ENCODE measurements around the gene CPNE4. TPM values are rescaled to one million over a fixed set of nuclear protein-coding genes. Genes with fewer than 3 reads are reported as not detected.

Gene CPNE4
- total RNA-seq, 1 experiment from 2014 or later = 0.41 TPM

DNA sequence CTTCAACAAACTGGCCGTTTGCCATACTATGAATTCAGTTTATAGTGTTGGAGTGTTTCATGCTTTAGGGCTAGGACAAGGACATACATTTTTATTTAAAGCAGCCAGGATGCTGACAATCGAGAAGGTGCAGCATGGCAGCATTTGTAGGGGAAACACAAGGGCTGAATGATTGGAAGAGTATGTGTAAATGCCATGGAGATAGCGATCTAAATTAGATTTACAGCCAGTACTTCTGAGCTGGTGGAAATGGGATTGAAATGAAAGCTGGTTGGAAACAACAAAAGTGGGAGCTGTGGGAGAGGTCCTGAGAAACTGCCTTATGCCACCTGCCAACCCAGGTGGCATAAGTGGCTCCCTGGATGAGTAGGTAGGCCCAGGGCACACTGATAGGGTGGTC lies 322.2 kb downstream of the CPNE4 start:
- ChIA-PET CTCF (no interaction called here), POLR2A (no interaction called here)
- Histone ChIP-seq H3K27me3 (replicated peaks; ENCODE audit: control insufficient read depth, insufficient read depth, low read length) (no peaks in the 10 kb centered on the region; the same call in 1 of the 2 replicates), H3K36me3 (ENCODE audit: control insufficient read depth, insufficient read depth, low read length) (no peaks in the 10 kb centered on the region), H3K4me3 (ENCODE audit: low read depth, low read length) (no peak overlapping the region), H3K4me1 (no peaks in the 10 kb centered on the region), H3K9me3 (no peaks in the 10 kb centered on the region)
- Mint-ChIP-seq H3K36me3 (ENCODE audit: insufficient read depth, unreplicated experiment) (no peaks in the 10 kb centered on the region), H3K4me3 (ENCODE audit: unreplicated experiment) (no peak overlapping the region), H3K27me3 (ENCODE audit: insufficient read depth, unreplicated experiment) (peaks cover 10% of the 10 kb centered on the region), H3K4me1 (ENCODE audit: low read depth, unreplicated experiment) (no peaks in the 10 kb centered on the region), H3K9me3 (ENCODE audit: unreplicated experiment) (no peaks in the 10 kb centered on the region), H3K27ac (ENCODE audit: unreplicated experiment) (no peak overlapping the region)
- TF ChIP-seq, protein P1, sequence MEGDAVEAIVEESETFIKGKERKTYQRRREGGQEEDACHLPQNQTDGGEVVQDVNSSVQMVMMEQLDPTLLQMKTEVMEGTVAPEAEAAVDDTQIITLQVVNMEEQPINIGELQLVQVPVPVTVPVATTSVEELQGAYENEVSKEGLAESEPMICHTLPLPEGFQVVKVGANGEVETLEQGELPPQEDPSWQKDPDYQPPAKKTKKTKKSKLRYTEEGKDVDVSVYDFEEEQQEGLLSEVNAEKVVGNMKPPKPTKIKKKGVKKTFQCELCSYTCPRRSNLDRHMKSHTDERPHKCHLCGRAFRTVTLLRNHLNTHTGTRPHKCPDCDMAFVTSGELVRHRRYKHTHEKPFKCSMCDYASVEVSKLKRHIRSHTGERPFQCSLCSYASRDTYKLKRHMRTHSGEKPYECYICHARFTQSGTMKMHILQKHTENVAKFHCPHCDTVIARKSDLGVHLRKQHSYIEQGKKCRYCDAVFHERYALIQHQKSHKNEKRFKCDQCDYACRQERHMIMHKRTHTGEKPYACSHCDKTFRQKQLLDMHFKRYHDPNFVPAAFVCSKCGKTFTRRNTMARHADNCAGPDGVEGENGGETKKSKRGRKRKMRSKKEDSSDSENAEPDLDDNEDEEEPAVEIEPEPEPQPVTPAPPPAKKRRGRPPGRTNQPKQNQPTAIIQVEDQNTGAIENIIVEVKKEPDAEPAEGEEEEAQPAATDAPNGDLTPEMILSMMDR (IDR thresholded peaks at IDR 0.05; ENCODE audit: insufficient read depth in 1 of 2, low read depth in 1 of 2, low read length in 1 of 2, severe bottlenecking in 1 of 2, unreplicated experiment in 1 of 2) = no peak
- BruUV-seq (replicated peaks) = no TSS peak
- intact Hi-C loops (cut with micrococcal nuclease; ENCODE audit: unreplicated experiment) = no loop called here
- no peak for DNase-seq

DNA sequence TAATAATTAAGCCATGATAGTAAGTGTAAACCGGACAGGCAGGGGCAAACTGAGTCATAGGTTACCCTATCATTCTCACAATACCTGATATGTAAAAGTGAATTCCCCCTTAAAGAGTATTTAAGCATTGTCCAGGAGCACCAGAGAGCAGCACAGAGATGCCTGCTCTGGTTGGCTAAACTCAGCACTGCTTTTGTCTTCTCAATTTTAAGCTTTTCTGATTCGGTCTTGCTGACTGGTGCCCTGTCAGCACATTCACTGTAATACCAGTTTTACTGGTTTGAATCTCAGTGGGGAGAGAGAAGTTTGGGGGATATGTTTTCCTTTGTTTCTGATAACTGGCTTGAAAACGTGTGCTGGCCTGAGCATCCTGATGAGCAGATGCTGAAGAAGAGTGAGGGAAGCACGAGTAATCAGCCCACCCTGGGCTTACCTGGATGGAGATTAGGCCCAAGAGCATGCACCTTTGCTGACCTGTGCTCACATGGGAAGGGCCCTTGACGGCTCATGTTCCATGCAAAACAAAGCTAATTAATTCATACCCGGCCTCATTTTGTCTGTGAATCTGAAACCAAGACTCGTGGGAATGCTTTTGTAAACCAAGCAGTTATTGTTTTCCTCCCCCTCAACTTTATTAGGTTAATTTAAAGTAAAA lies 323.6 kb downstream of the CPNE4 start:
- intact Hi-C loops (cut with micrococcal nuclease; ENCODE audit: unreplicated experiment) = no loop called here
- Histone ChIP-seq H3K4me1 (no peaks in the 10 kb centered on the region), H3K27me3 (replicated peaks; ENCODE audit: control insufficient read depth, insufficient read depth, low read length) (no peaks in the 10 kb centered on the region; the same call in 1 of the 2 replicates), H3K9me3 (no peaks in the 10 kb centered on the region), H3K36me3 (ENCODE audit: control insufficient read depth, insufficient read depth, low read length) (no peaks in the 10 kb centered on the region), H3K4me3 (ENCODE audit: low read depth, low read length) (no peak overlapping the region)
- peaks cover 5% of the 10 kb centered on the region for H3K27me3 Mint-ChIP-seq (ENCODE audit: insufficient read depth, unreplicated experiment)
- H3K27ac Mint-ChIP-seq (ENCODE audit: unreplicated experiment) = no peak overlapping the region
- no peaks in the 10 kb centered on the region for H3K36me3 Mint-ChIP-seq (ENCODE audit: insufficient read depth, unreplicated experiment)
- no peak for DNase-seq
- TF ChIP-seq, protein P1 (IDR thresholded peaks at IDR 0.05; ENCODE audit: insufficient read depth in 1 of 2, low read depth in 1 of 2, low read length in 1 of 2, severe bottlenecking in 1 of 2, unreplicated experiment in 1 of 2) = no peak
- CTCF ChIA-PET = no interaction called here
- no peaks in the 10 kb centered on the region for H3K9me3 Mint-ChIP-seq (ENCODE audit: unreplicated experiment)
- POLR2A ChIA-PET = no interaction called here
- no TSS peak for BruUV-seq (replicated peaks)
- no peak overlapping the region for H3K4me3 Mint-ChIP-seq (ENCODE audit: unreplicated experiment)
- H3K4me1 Mint-ChIP-seq (ENCODE audit: low read depth, unreplicated experiment) = no peaks in the 10 kb centered on the region

DNA sequence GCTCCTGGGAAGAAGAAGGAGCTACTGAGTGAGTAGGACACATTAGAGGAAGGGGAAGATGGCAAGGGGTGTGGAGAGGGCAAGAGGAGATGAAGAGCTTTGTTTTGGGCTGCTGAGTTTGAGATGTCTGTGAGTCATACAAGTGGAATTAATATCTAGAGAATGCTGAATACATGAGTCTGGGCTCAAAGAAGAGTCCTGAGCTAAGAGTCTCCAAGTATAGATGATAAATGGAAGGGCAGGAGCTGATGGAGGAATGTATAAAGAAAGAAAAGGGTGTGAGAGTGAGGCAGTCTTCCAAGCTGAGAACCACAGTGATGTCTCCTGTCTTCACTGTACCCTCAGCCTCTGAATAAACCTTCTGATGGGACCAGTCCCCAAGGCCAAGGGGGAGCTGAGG lies 326.6 kb downstream of the CPNE4 start:
- no peaks in the 10 kb centered on the region for H3K4me1 ChIP-seq
- Mint-ChIP-seq H3K27me3 (ENCODE audit: insufficient read depth, unreplicated experiment) (peaks cover 5% of the 10 kb centered on the region), H3K27ac (ENCODE audit: unreplicated experiment) (no peak overlapping the region), H3K36me3 (ENCODE audit: insufficient read depth, unreplicated experiment) (no peaks in the 10 kb centered on the region), H3K4me3 (ENCODE audit: unreplicated experiment) (no peak overlapping the region), H3K9me3 (ENCODE audit: unreplicated experiment) (no peaks in the 10 kb centered on the region), H3K4me1 (ENCODE audit: low read depth, unreplicated experiment) (no peaks in the 10 kb centered on the region)
- TF ChIP-seq, protein P1 (IDR thresholded peaks at IDR 0.05; ENCODE audit: insufficient read depth in 1 of 2, low read depth in 1 of 2, low read length in 1 of 2, severe bottlenecking in 1 of 2, unreplicated experiment in 1 of 2) = no peak
- POLR2A ChIA-PET = no interaction called here
- BruUV-seq (replicated peaks) = no TSS peak
- intact Hi-C loops (cut with micrococcal nuclease; ENCODE audit: unreplicated experiment) = no loop called here
- no peaks in the 10 kb centered on the region for H3K9me3 ChIP-seq
- H3K27me3 ChIP-seq (replicated peaks; ENCODE audit: control insufficient read depth, insufficient read depth, low read length) = no peaks in the 10 kb centered on the region; the same call in 1 of the 2 replicates
- H3K4me3 ChIP-seq (ENCODE audit: low read depth, low read length) = no peak overlapping the region
- CTCF ChIA-PET = no interaction called here
- no peak for DNase-seq
- H3K36me3 ChIP-seq (ENCODE audit: control insufficient read depth, insufficient read depth, low read length) = no peaks in the 10 kb centered on the region
